HG02678 (cell line): ENCODE measurements around the gene CATSPER1.

ENCODE experiments used
- ATAC-seq: cut with Tn5 transposase; IDR thresholded peaks from one replicate; pipeline ENCODE4 v1.9.1; 2021; ENCODE audit warnings: mild to moderate bottlenecking, moderate library complexity; ENCODE audit not compliant: unreplicated experiment

Gene CATSPER1

GRCh38 chr11:65973439-65974110 is 52.7 kb downstream of the CATSPER1 start:
- ATAC-seq: no peak

GRCh38 chr11:65972116-65972515 is 54.2 kb downstream of the CATSPER1 start:
- no peak for ATAC-seq

GRCh38 chr11:65968600-65969482 is 57.4 kb downstream of the CATSPER1 start:
- ATAC-seq: no peak

- ATAC-seq: no peak
Measured at GRCh38 chr11:65967329-65967934, 58.8 kb downstream of the CATSPER1 start.
